ENCODE results near the gene BTBD9.
"Not testable (repeated sequence)": the region's sequence is repeated elsewhere in the genome, so short reads cannot be mapped to it uniquely, and the experiment has no call there.

The BTBD9 gene

DNA sequence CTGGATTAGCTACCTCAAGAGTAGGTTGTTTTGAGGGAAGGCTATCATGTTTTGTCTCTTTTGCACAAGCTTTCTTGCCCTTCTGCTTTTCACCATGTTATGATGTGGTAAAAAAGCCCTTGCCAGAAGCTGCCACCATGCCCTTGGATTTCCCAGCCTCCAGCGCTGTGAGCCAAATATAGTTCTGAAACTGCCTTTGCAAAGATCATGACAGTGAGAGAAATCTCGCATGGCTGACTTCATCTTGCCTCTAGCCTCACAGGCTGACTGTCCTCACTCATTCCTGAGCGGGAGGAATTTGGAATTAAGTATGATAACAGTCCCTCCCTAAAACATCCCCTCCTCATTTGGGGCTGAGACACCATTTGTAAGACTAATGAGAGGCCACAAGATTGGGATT is 207.7 kb downstream of the BTBD9 start:
- DNase-seq (ENCODE audit: low read depth in 2 of 2), result no peak

DNA sequence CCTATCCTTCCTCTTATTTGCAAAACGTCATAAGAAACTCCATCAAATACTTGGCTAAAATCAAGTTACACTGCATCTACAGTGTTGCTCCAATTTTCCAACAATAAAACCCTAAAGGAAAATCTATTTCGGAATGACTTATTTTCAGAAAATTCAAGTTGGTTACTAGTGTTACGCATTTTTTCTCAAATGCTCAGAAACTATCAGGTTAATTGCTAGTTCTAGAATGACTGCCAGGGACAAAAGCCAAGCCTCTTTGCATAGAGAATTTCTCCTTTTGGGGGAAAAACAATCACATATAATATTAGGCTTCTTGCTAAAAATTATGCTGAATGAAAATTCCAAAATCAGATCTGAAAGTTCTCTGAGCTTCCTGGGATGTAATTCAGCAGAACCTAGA is 210.2 kb downstream of the BTBD9 start:
- no peak for DNase-seq (ENCODE audit: low read depth in 2 of 2)

DNA sequence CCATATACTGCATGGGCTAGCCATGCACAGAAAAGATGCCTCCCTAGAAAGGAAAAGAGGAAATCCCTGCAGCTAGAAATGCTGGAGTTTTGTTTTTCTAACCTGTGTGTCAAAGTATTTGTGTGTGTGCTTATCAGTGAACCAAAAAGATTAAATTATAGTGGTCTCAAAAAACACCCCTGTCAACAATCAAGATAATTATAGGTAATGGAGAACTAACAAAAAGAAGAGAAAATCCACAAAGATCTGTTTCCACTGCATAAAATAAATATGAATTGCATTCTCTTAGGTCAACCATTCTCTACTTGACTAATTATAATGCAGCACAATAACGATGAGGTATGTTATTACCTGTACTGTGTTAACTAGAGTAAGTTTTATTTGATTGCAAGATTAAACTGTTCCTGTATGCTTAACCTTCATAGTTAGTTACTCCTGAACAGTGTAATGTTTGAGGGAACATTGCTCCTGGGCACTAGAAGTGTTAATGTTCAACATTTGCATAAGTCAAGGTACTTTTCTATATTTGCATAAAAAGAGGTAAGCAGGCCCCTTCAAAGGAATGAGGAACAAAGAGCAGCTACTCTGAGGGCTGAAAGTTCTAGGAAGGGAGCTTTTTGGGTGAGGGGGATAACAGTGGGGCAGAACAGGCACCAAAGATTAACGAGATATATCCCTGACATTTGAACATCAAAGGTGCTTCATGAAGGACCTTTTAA is 212.1 kb downstream of the BTBD9 start:
- no peak for DNase-seq (ENCODE audit: low read depth in 2 of 2)

DNA sequence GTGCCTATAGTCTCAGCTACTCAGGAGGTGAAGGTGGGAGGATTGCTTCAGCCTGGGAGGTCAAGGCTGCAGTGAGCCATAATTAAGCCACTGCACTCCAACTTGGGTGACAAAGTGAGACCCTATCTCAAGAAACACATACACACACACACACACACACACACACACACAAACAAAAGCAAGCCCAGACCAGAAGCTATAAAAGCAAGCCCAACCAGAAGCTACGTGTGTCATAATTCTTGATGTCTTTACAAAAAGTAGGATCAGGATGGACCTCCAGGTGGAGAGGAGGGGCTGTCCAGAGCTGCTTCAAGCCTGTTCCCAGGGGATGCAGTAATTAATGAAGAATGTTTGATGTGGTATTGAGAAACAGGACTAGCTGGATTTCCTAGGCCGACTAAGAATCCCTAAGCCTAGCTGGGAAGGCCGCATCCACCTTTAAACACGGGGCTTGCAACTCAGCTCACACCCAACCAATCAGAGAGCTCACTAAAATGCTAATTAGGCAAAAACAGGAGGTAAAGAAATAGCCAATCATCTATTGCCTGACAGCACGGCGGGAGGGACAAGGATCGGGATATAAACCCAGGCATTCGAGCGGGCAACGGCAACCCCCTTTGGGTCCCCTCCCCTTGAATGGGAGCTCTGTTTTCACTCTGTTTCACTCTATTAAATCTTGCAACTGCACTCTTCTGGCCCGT is 213.8 kb downstream of the BTBD9 start:
- DNase-seq (ENCODE audit: low read depth in 2 of 2), result not testable (repeated sequence)

DNA sequence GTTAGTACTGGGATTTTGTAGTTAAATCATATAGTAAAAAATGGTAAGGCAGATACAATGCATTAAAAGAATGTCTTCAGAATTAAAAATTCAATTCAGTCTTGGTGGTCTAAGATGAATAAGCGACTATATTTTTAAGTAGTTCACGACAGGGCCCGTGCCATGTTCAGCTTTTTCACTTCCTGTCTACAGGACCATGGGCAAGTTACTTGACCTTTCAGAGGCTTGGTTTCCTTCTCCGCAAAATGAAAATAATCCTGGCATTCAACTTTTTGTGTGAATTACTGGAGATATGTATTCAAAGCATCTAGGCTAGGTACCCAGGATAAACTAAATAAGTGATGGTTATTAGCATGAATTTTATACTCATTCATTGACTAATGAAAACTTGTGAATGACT is 216.0 kb downstream of the BTBD9 start:
- no peak for DNase-seq (ENCODE audit: low read depth in 2 of 2)

DNA sequence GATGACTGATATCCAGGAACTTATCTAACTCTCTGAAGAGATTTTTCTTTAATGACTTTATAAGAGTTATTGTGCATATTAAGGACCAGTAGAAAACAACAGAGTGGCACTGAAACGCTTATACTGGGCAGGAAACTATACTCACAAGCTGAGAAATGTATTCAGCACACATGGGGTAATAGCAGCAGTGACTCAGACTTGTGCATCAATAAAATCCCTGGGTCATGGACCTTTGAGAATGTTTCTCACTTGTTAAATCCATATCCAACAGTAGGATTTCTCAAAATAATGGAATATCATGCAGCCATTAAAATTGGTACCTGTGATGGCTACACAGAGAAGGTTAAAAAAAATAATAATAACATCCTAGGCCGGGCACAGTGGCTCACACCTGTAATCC is 219.5 kb downstream of the BTBD9 start:
- DNase-seq (ENCODE audit: low read depth in 2 of 2), result no peak

DNA sequence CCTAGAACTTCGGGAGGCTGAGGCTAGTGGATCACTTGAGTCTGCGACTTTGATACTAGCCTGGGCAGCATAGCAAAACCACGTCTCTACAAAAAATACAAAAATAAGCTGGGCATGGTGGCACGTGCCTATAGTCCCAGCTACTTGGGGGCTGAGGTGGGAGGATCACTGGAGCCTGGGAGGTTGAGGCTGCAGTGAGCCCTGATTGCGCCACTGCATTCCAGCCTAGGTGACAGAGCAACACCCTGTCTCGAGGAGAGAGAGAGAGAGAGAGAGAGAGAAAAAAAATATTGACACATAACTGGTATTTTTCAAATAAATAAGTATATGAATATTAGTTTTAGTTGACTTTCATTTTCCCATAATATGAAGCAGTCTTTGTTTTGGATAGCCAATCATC is 222.2 kb downstream of the BTBD9 start:
- DNase-seq (ENCODE audit: low read depth in 2 of 2), result no peak

DNA sequence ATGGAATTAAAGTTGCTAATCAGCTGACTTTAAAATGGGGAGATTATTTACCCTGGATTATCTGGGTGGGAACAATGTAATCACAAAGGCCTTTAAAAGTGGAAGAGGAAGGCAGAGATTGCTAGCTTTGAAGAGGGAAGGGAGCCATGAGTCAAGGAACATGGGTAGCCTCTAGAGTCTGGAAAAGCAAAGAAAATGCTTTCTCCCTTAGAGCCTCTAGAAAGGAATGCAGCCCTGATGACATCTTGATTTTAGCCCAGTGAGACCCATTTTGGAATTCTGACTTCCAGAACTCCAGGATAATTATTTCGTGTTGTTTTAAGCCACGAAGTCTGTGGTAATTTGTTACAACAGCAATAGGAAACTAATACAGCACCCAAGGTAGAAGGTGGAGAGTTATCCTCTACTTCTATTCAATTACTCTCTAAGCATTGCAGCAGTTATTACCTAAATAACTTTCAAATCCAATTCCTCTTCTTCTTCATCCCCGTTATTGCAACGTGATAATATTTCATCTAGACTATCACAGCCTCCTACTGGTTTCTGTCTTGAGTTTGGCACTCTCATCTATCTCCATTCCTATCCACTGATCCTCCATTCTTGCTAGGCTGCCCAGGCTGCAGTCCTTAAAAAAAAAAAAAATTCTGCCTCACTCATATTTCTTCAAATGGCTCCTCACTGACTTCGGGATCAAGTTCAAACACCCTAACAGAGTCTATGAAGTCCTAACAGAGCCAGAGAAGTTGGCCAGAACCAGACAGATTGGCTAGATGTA is 224.3 kb downstream of the BTBD9 start:
- DNase-seq (ENCODE audit: low read depth in 2 of 2), result no peak

DNA sequence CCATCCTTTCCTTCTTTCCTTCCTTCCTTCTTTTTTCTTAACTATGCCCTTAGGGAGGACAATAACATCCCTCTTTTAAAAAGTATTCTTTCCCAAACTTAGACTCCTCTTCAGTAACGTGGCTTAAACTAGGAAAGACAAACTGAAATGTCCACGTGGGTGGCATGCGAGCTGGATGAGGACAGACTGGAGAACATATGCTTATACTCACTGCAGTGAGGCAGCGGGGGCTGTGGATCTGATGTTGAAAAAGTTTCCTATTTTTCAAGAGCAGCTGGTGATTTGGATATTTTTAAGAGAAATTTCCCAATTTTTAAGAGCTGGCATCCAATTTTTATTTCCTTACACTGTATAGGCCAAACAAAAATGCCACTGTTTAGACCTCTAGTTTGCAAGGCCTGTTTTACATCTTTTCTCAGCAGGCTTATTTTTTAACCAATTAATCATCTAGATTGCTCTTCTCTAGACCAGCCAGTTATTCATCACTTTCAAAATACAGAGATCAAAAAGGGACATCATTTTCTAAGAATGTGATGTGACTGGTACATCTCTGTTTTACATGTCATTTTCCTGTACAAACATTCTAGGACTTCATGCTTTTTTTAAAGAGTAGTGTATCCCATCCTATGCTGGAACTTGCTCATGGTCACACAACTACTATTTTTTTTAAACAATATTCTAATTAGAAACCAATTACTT is 226.5 kb downstream of the BTBD9 start:
- DNase-seq (ENCODE audit: low read depth in 2 of 2), result no peak

DNA sequence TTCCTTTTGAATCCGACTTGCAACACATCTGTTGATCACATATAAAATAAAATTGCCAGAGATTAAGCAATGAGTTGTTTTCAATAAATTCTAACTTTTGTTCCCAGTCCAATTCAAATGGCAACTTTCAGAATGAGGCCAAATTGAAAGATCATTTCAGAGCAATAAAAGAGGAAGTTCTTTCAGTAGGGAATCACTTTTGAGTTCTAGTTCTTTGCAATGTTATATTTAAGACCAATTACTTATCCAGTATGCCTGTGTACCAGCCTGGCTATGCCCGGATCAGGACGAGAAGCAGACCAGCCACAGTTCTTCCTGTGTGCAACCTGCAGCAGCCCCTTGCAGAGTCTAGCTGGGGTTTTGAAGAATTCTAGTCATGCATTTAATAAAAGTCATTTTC is 232.5 kb downstream of the BTBD9 start:
- no peak for DNase-seq (ENCODE audit: low read depth in 2 of 2)

DNA sequence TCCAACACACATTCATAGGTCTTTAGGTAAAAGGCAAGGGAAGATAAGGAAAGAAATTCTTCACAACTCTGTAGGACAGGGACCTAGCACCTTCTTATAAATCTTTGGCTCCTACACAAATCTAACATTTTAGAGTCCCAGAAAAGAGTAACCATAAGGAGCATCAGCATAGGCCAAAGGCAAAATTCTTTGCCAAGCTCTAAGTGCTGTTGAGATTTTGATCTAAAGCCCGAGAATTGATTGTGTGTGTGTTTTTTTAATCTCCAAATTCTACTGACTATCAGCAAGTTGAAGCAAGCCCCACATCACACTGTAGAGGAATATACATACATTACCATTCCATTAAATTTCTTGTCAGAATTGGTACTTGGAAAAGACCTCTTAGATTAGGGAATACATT is 233.6 kb downstream of the BTBD9 start:
- no peak for DNase-seq (ENCODE audit: low read depth in 2 of 2)

DNA sequence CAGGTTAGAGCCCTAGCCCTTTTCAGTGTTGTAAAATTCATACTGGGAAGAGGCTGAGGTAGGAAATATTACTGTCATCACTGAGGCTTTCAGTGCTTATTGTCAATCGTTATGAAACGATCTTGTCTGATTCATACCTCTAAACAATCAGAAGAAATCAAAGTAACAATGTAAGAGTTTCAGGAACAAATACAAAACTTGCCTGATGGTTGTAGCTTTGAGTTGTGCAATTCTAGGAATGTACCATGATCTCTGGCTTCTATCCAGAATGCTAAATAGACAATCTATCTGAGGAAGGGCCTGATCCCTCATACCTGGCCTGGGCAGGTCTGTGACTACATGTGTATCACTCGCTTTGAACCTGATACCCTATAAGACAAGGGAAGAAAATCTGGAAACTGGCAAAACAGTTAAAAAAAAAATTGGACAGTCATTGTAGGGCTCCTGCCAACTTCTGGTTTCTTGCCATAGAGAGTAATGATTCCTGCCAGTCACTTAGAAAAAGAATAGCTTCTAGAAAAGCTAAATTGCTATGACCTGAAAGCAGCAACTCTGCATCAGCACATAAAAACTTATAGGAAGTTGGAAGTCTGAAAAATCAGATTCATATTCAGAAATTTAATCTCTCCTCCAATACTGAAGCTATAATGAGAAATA is 234.7 kb downstream of the BTBD9 start:
- no peak for DNase-seq (ENCODE audit: low read depth in 2 of 2)

DNA sequence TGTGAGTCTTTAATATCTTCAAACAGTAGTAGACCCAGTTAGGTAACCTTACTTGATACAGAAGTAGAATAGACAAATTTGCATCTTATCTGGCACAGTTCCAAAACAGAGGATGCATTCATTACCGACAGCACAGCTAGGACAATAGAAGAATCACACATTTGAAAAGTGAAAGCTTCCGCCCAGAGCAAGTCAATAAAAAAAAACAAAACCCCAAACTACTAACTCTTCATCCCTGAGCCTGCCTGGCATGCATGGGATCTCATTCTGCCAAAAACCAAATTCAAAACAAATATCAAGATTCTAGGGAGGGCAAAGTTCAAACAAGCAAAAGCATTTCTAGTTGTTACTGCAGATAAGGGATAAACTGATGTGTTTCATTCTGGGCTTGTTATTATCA is 235.4 kb downstream of the BTBD9 start:
- no peak for DNase-seq (ENCODE audit: low read depth in 2 of 2)

DNA sequence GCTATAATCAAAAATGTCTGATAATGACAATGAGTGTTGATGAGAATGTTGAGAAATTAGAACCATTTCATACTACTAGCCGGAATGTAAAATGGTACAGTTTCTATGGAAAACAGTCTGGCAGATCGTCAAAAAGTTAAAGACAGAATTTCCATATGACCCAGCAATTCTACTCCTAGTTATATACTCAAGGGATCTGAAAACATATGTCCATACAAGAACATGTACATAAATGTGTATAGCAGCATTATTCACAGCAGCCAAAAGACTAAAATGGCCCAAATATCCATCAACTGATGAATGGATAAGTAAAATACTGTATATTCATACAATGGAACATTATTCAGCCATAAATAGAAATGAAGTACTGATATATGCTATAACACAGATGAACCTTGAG is 236.2 kb downstream of the BTBD9 start:
- no peak for DNase-seq (ENCODE audit: low read depth in 2 of 2)

DNA sequence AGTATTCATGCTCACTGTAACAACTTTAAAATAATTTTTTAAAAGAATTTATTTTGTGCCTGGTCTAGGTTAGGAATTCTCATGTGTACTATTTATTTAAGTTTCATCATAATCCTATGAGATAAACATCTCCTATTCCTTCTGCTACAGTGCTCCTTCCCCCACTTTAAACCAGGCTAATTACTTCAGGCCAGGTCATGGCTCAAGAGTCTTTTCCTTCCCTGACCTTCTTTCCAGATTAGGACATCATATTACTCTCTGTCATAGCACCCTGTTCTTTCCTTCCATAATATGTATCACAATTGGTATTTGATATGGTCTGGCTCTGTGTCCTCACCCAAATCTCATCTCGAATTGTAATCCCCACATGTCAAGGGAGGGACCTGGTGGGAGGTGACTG is 239.0 kb downstream of the BTBD9 start:
- DNase-seq (ENCODE audit: low read depth in 2 of 2), result no peak

DNA sequence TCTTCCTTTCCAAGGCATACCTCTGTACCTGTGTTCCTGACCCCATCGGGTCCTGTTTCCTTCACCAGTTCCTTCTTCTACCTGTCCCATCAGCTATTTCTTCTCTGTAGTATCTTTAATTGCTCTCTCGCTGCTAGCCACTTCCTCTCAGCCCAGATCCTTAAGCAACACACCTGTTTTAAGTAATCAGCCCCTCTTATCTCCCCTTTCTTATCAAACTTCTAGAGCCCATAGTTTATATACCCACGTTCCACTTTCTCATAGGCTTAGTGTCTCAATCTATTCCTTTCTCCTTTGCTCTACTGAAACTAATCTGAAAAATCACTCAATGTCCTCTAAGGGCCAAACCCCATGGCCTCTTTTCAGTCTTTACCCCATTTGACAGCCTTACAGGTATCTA is 239.6 kb downstream of the BTBD9 start:
- no peak for DNase-seq (ENCODE audit: low read depth in 2 of 2)

DNA sequence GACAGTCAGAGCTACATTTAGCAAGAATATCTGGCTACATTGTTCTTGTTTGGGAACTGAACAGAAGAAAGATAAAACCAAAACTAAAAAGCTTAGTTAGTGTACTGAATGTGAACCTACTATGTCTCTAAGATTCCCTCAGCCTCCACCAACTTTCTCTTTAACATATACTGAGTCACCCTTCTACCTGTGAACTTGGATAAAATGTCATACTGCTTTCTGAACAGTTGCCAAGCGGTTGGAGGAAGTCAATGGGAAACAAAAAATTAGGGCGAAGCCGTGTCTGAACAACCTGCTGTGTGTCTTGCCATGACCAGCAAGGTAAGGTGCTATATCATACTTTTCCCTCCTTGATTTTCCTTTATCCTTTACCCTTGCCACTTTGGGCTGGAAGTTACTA is 243.5 kb downstream of the BTBD9 start:
- no peak for DNase-seq (ENCODE audit: low read depth in 2 of 2)

DNA sequence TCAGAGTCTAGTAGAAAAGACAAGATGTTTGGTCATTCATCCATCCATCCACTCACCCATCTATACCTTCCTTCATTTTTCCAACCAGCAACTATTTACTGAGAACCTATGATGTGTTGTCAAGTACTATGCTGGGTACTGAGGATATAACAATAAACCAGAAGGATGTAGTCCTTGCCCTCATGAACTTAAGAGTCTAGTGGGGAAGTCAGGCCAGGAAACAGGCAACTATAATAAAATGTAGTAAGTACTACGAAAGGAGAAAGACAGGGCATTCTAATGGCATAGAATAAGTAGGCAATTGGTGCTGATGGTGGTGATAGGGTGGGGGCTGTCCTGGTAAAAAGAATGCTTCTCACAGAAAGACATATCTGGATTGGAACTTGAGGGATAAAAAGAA is 245.7 kb downstream of the BTBD9 start:
- DNase-seq (ENCODE audit: low read depth in 2 of 2), result no peak

DNA sequence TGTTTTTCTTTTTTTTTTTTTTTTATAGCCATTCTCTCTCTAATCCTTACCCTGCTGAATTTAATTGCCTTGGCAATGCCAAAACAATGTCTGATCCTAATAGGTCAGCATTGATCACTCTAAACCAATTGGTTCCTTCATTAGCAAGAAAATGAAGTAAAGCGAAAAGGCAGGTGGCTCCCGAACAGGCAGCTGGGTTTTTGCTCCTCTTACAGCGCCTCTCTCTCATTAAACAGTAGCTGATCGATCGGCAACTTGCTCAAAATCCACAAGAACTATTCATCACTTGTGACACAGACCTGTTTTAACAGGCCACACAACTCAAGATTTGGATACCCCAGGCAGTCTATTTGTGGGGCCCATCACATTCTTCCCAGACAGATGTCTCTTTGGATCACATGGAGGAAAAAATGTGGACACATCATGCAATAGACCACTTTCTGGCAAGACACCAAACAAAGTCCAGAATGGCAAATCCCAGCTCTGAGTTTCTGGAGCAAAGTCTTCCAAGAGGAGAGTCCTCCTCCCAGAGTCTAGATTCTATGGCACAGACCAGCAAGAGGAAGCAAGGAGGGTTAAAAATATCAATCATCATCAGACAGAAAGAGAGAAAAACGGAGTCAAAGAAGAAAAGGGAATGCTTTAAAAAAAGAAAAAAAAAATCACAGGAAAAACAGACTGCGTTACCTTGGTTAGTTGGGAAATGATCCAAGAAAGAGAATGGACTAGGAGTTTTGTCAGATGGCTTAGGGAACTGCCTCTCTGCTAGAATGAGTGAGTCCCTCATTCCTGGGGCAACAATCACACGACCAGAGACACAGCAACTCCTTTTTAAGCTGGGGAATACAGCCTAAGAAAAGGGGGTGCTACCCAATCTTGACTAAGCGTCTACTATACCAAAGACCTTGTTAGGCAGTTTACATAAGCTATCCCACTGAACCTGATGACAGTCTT is 247.8 kb downstream of the BTBD9 start:
- no peak for DNase-seq (ENCODE audit: low read depth in 2 of 2)

DNA sequence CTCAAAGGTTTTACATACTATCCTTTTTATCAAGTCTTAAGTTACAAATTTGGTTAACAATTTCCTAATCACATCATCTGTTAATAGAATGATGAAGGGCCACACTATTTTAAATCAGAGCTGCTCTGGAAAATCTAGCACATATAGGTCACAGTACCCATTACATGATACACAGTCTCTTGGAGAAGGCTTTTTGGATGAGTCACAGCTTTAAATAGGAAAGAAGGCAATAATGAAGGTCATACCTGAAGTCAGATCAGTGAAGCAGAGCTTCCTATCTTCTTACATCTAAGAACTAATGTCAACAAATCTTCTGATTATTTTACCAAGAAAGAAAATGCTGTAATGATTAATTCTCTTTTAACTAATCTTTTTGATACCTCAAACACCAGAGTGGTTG is 248.5 kb downstream of the BTBD9 start:
- no peak for DNase-seq (ENCODE audit: low read depth in 2 of 2)

DNA sequence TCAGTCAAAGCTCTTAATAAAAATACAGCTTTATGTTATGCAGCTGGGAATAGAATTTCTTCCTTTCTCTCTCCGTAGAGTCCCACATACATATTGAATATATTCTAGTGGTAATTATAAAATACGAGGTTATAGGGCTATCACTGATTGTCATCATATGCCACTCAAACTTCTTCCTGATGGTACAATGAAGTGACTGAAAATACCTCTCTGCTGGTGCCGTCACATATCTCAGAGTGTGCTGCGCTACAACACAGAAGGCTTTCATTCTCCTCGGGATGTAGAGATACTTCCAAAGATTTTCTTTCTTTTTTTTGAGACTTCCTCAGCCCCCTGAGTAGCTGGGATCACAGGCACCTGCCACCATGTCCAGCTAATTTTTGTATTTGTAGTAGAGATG is 249.9 kb downstream of the BTBD9 start:
- DNase-seq (ENCODE audit: low read depth in 2 of 2), result no peak

Measured in stimulated activated CD8-positive, alpha-beta memory T cell treated with anti-CD3 and anti-CD28 coated beads, Interleukin-7, amount 100 ng/mL, for 4 hours (primary cell).